Activated T-cell treated with anti-CD3 and anti-CD28 coated beads for 4 hours (primary cell): Measurements from ENCODE around the gene SIT1.

Experiments
- DNase-seq: peaks from one replicate; pipeline ENCODE4 v3.0.0-alpha.2; 2020

Gene SIT1

DNA sequence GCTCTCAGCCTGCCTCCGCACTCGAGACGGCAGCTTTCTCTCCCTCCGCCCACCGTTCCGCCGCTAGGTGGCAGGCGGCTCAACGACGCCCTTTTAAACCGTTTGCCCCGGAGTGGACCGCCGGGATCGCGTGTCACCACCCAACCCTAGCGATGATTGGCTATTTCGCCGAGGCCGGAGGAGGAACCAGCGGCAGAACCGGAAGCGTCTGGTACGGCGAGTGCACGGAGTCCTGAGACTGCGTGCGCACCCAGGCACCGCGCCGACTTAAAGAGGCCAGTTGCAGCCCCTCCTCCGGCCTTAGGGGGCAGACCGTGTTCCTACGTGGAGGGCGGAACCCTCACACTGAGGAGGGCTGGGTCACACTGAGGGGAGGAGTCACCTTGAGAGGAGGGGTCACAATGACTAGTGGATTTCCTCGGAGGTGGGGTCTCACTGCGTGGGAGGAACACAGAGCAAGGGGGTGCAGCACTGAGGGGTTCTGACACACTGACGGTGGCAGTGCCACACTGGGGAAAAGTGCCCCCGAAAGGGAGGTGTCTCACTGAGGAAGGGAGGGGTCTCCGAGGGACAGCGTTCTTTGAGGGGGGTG, 46.6 kb downstream of the SIT1 start:
- peak; percentile 96 for DNase-seq

GRCh38 chr9:35603506-35603985, 47.2 kb downstream of the SIT1 start:
- DNase-seq = peak; percentile 27

- DNase-seq = no peak
These were observed 50.7 kb downstream of the SIT1 start for GRCh38 chr9:35599763-35600604.
